HG03108 (cell line): ENCODE measurements around the gene GATD1.
"Not testable (repeated sequence)": the region's sequence is repeated elsewhere in the genome, so short reads cannot be mapped to it uniquely, and the experiment has no call there.

ENCODE experiments used
- ATAC-seq: cut with Tn5 transposase; IDR thresholded peaks from one replicate; pipeline ENCODE4 v1.9.1; 2021; ENCODE audit warnings: moderate library complexity; ENCODE audit not compliant: unreplicated experiment

GATD1 gene

GRCh38 chr11:765025-765801 is 12.1 kb downstream of the GATD1 start:
- no peak for ATAC-seq

- no peak for ATAC-seq
These were observed 12.8 kb downstream of the GATD1 start for GRCh38 chr11:764322-765024.

- ATAC-seq, result no peak
These were observed 13.6 kb downstream of the GATD1 start for GRCh38 chr11:763549-764321.

GRCh38 chr11:763073-763463 is 14.2 kb downstream of the GATD1 start:
- ATAC-seq, result no peak

GRCh38 chr11:762421-763072 is 14.7 kb downstream of the GATD1 start:
- ATAC-seq, result no peak

GRCh38 chr11:761526-762108 is 15.7 kb downstream of the GATD1 start:
- ATAC-seq, result no peak

- no peak for ATAC-seq
These were observed 17.1 kb downstream of the GATD1 start for GRCh38 chr11:760236-760635.

- no peak for ATAC-seq
These were observed 27.6 kb downstream of the GATD1 start for GRCh38 chr11:749731-750130.

GRCh38 chr11:748007-748359 is 29.3 kb downstream of the GATD1 start:
- ATAC-seq, result no peak

GRCh38 chr11:747158-748006 is 29.9 kb downstream of the GATD1 start, which contains the start of gene TALDO1:
TSS of gene TALDO1 (plus strand) at chr11:747464. CDS start at chr11:747482, 18 bp downstream.
- peak; percentile 90 for ATAC-seq

- no peak for ATAC-seq
These were observed 30.8 kb downstream of the GATD1 start for GRCh38 chr11:746289-747157.

- no peak for ATAC-seq
These were observed 31.9 kb downstream of the GATD1 start for GRCh38 chr11:745428-745827.

GRCh38 chr11:742571-743201 is 34.6 kb downstream of the GATD1 start:
- no peak for ATAC-seq

GRCh38 chr11:742156-742546 is 35.1 kb downstream of the GATD1 start:
- ATAC-seq, result no peak

- not testable (repeated sequence) for ATAC-seq
These were observed 39.4 kb downstream of the GATD1 start for GRCh38 chr11:737899-738298.

GRCh38 chr11:737366-737765 is 39.9 kb downstream of the GATD1 start:
- no peak for ATAC-seq

GRCh38 chr11:734541-734940 is 42.7 kb downstream of the GATD1 start:
- ATAC-seq, result not testable (repeated sequence)

- no peak for ATAC-seq
These were observed 44.2 kb downstream of the GATD1 start for GRCh38 chr11:733072-733471.
